Measurements from ENCODE around the gene MST1. TPM values are rescaled to one million over a fixed set of nuclear protein-coding genes. Genes with fewer than 3 reads are reported as not detected.

Gene MST1
- total RNA-seq, 4 donors from 2014 or later: 12.9 to 24.7 (median 17.4) TPM

DNA sequence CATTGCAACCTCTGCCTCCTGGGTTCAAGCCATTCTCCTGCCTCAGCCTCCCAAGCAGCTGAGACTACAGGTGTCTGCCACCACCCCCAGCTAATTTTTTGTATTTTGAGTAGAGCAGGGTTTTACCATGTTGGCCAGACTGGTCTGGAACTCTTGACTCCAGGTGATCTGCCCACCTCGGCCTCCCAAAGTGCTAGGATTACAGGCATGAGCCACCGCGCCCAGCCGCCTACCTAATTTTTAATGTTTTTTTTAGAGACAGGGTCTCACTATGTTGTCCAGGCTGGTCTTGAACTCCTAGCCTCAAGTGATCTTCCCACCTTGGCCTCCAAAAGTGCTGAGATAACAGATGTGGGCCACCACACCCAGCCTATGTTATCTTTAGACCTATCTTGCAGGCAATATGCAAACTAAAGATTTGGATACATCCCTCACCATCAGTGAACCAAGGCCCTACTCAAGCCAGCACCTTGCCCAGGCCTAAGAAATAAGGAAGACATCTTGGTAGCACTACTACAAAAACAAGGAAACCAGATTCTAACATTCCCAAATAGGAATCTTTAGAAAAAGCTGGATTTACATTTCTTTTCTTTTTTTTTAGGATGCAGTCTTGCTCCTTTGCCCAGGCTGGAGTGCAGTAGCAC lies 40.8 kb upstream of the MST1 start:
- no peak for TF ChIP-seq POLR2A (IDR thresholded peaks at IDR 0.05)
- TF ChIP-seq, protein P1, sequence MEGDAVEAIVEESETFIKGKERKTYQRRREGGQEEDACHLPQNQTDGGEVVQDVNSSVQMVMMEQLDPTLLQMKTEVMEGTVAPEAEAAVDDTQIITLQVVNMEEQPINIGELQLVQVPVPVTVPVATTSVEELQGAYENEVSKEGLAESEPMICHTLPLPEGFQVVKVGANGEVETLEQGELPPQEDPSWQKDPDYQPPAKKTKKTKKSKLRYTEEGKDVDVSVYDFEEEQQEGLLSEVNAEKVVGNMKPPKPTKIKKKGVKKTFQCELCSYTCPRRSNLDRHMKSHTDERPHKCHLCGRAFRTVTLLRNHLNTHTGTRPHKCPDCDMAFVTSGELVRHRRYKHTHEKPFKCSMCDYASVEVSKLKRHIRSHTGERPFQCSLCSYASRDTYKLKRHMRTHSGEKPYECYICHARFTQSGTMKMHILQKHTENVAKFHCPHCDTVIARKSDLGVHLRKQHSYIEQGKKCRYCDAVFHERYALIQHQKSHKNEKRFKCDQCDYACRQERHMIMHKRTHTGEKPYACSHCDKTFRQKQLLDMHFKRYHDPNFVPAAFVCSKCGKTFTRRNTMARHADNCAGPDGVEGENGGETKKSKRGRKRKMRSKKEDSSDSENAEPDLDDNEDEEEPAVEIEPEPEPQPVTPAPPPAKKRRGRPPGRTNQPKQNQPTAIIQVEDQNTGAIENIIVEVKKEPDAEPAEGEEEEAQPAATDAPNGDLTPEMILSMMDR (IDR thresholded peaks at IDR 0.05): no peak
- intact Hi-C loops (cut with DNase I; ENCODE audit: low total_unique reads): loop anchor here (10.0 kb wide), 1 partner anchor 55 kb away; the partner anchor contains the start of gene IP6K1
- DNase-seq (ENCODE audit: low spot score in 2 of 2): peak in 1 of 2 donors; percentile 53
- H3K4me3 ChIP-seq (ENCODE audit: low read depth, poor library complexity, severe bottlenecking): no peak overlapping the region
- 96 to 100% methylated on average over 4 of the region's 4 CpGs for WGBS, 2 donors

DNA sequence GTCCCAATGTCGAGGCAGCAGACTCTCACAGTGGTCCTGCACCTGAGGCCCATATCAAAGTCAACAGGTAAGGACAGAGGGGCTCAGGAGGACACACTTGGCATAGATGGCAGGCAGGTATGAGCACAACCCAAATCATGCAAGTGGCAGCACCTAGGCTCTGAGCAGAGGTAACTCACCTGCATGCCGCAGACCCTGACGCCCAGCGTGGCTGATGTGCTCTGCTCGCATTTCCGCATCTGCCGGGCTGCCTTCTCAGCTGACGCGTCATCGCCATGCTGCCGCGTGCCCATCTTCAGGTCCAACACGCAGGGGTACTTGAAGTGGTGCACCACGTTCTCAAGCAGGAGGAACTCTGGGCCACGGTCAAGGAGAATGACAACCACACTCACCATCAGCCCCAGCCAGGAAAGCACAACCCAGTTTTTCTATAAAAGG lies 38.7 kb upstream of the MST1 start:
- no peak overlapping the region for H3K4me3 ChIP-seq (ENCODE audit: low read depth, poor library complexity, severe bottlenecking)
- peak in 1 of 2 donors; percentile 76 for DNase-seq (ENCODE audit: low spot score in 2 of 2)
- intact Hi-C loops (cut with DNase I; ENCODE audit: low total_unique reads): loop anchor here (10.0 kb wide), 1 partner anchor 57 kb away; the partner anchor contains the start of gene IP6K1
- TF ChIP-seq, protein P1 (IDR thresholded peaks at IDR 0.05): no peak
- no peak for TF ChIP-seq POLR2A (IDR thresholded peaks at IDR 0.05)
- 89 to 94% methylated on average over 15 of the region's 15 CpGs for WGBS, 2 donors

DNA sequence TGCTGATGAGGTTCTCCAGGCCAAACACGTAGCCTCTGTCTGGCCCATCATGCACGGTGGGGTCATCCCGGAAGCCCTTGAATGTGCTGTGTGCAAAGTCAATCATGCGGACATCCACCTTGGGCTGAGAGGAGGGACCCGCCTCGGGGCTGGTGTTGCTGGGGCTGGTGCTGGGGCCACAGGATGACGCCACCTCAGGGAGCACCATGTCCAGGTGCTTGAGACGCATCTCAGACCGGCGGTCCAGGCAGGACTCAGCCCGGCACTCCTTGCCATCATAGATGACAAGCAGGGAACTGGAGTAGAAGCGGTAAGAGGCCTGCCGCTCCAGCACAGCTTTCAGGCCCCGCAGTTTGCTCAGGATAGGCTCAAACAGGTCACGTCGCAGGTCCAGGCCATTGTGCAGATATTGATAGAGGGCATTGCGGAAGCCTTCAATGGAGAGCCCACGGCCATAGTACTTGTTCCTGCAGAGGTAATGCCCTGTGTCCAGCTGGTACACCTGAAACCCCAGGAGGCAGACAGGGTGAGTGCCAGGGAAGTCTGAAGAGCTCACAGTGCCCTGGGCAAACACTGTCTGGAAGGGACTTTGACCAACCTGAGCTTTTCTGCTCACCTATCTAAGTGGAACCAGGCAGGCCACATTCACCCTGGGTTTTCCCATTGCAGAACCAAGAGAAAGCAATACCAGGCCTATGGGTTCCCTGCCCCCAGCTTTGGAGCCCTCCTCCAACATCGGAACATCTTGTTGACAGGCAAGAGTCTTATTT lies 38.1 kb upstream of the MST1 start:
- intact Hi-C loops (cut with DNase I; ENCODE audit: low total_unique reads): loop anchor here (10.0 kb wide), 1 partner anchor 57 kb away; the partner anchor contains the start of gene IP6K1
- TF ChIP-seq POLR2A (IDR thresholded peaks at IDR 0.05): no peak
- TF ChIP-seq, protein P1 (IDR thresholded peaks at IDR 0.05): no peak
- no peak overlapping the region for H3K4me3 ChIP-seq (ENCODE audit: low read depth, poor library complexity, severe bottlenecking)
- peak in 1 of 2 donors; percentile 84 for DNase-seq (ENCODE audit: low spot score in 2 of 2)
- WGBS, 2 donors: 83 to 94% methylated on average over 14 to 19 of the region's 19 CpGs

DNA sequence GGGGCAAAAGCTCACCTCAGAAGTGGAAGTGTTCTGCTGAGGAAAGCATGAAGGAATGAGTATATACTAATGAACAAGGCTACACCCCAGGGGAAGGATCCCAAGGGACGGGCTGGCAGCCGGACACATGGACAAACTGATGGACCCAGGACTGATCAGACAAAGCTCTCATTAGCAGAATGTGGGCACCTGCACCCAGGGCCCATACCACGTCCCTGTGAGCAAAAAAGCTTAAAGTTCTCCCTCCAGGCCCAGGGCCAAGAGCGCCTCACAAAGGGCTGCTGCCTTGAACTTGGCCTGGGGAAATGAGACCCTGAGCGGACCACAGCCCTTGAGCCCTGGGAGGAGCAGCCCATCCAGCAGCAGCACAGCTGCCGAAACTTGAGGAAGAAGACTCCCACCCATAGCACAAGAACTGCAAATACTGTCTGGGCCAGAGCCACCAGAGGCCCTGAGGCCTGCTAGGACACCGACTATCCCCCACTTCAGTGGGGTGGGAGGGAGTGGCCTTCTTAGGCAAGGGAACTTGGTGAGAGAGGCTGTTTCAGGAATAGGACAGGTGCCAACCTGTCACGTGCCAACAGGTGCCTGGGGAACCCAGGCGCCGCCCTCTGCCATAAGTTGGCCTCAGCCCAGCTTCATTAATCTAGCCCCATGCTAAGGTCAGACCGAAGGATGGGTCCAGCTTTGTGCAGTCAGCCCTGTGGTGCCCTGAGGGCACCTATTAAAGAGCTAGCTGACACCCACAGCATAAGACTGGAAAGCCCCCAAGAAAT lies 36.8 kb upstream of the MST1 start:
- TF ChIP-seq, protein P1 (IDR thresholded peaks at IDR 0.05): no peak
- TF ChIP-seq POLR2A (IDR thresholded peaks at IDR 0.05): no peak
- 77 to 79% methylated on average over 11 of the region's 11 CpGs for WGBS, 2 donors
- intact Hi-C loops (cut with DNase I; ENCODE audit: low total_unique reads): loop anchor here (10.0 kb wide), 1 partner anchor 59 kb away; the partner anchor contains the start of gene IP6K1

DNA sequence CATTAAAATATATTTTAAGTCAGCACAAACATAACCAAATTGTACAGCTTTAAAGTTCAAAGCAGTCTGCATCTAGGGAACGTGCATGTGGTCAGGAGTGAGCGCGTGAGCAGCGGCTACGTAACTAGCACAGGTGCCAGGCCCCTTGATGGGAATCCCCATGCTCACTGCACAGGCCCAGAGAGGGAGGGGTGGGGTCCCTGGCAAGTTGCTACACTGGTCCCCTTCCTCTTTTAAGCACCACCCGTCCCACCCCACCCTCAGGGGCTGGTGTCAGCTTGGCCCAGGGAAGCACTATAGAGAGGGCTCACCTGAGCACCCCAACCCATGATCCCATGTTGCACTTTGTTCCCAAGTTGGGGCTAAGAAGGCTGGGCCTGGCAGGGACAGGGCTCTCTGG lies 35.3 kb upstream of the MST1 start:
- TF ChIP-seq POLR2A (IDR thresholded peaks at IDR 0.05): no peak
- TF ChIP-seq, protein P1 (IDR thresholded peaks at IDR 0.05): no peak
- 13 to 21% methylated on average over 6 of the region's 6 CpGs for WGBS, 2 donors
- intact Hi-C loops (cut with DNase I; ENCODE audit: low total_unique reads): loop anchor here (10.0 kb wide), 1 partner anchor 60 kb away; the partner anchor contains the start of gene IP6K1
- peak in 1 of 2 donors; percentile 86 for DNase-seq (ENCODE audit: low spot score in 2 of 2)
- H3K4me3 ChIP-seq (ENCODE audit: low read depth, poor library complexity, severe bottlenecking): no peak overlapping the region

More for the DNA sequence above, 36.8 kb upstream of the MST1 start:
- peak in 1 of 2 donors; percentile 84 for DNase-seq (ENCODE audit: low spot score in 2 of 2)
- no peak overlapping the region for H3K4me3 ChIP-seq (ENCODE audit: low read depth, poor library complexity, severe bottlenecking)
